Stimulated activated CD8-positive, alpha-beta memory T cell treated with anti-CD3 and anti-CD28 coated beads, Interleukin-12 subunit alpha, Interleukin-12 subunit beta, amount 100 ng/mL, for 24 hours (primary cell): ENCODE data around the gene CD83.

ENCODE experiments used
- DNase-seq: peaks from one replicate; pipeline ENCODE4 v3.0.0-alpha.2; 2020; ENCODE audit errors: extremely low read depth

CD83 gene

DNA sequence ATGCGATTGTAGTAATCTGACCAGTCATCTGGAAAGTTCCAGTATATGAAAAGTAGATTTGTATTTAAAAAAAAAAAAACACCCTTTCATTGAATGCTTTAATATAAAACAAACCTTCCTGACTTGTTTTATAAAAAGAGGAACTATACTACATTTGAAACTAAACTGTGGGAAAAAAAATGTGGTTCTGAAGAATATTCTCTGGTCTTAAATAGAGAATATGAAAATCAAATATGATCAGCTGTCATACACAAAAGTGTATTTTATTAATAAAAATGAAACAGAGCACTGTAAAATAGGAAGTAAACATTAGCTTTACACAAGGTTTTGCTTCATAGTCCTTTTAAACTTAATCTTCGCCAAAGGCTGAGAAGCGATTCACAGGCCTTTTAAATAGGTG, 25.3 kb upstream of the CD83 start:
- no peak for DNase-seq

DNA sequence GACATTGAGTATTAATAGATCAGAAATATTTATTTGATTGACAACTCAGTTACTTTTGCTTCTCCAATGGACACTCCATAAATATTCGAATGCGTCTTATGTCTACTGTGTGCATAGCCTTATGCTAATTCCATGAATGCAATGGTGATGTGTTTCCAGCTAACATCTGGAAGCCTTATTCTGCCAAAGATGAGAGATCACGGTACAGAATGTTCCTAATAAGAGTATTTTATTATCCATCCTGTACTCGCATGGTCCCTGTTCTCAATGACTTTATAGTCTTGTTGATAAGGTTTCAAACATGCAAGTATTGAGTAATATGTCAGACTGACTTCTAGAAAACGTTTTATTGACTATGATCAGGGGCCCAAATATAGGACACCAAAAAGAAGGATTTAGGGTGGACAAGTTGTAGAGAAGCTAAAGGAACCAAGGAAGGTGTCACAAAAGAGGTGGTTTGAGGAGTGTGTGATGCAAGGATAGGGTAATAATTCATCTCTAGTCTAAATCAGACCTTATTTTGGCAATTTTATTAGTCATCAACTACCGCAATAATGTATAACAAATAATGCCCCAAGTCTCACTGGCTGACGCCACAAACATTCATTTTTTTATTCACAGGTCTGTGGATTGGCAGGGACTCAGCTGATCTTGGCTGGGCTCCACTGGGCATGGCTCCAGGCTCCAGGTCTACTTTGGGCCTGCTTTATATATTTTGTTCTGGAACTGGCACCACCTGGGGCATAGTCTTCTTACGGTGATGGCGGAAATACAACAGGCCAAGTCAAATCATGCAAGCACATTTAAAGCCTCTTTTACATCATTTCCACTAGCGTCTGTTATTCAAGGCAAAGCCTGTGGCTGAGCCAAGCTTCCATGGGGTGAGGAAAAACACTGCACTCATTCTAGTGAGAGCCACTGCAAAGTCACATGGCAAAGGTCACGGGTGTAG, 24.5 kb upstream of the CD83 start:
- no peak for DNase-seq

DNA sequence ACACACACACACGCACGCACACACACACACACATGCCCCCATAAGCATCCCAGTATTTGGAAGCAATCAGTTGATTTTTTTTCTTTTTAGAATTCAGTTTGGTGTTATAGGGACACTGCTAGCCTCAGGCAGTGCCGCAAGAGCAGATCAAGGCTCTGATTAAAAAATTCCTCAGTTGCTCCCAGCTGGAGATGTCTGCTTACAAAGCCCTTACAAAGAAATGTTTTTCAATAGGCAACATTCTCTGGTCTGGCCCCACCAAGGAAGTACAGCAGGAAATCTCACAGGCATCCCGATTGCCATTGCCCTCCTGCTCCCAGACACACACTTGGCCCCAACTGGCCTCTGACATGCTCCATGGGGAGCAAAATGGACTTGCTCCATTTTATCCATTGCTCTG, 22.9 kb upstream of the CD83 start:
- DNase-seq, result no peak

DNA sequence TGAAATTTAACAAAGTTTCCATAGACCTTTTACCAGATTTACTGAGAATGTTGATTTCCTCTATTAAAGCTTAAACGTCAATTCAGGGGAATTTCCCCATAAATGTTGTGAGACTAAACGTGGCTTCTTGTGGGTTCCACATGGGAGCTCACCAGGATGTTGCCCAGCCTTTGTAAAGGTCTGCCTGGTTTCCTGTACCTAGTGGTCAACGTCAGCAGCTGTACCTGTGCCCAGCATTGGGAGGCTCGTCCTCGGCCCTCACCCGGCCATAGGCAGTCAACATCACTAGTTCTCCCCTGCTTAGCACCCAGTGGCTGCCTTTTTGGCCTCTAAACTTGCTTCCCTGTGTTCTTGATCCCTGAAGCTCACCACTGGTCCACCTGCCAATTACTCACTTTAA, 22.1 kb upstream of the CD83 start:
- DNase-seq, result no peak

DNA sequence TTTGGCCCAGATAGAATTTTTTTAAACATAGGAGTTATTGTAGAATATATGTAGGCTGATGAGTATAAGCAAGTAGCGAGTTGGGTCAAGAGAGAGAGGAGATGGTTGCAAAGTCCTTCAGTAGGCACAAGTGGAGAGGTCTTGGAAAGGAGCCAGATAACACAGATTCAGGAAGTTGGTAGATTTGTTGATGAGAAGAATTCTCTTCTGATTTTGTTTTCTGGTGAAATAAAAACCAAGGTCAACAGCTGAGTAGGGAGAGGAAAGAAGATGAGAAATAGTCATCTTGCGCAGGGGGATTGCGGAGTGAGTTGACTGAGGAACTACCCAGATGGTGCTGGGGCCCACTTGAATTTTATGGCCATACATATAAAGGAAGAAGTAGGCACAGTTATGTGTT, 17.4 kb upstream of the CD83 start:
- DNase-seq, result no peak

DNA sequence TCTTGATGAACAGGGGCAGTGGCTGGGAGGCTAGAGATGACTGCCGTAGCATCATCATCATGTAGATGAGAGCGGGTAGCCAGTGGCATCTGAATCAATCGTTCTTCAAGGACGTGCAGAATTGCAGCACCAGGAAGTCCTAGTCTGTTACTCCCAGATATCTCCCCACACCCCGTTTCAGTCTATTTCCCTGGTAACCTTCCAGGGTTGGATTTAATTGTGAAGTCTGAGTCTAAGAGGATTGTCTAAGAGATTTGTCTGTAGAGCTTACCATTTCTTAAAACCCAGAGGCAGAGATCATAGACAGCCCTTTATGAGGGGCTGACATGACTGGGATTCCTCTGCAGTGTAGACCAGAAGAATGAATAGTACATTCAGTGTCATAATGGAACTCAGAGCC, 16.6 kb upstream of the CD83 start:
- DNase-seq, result no peak

DNA sequence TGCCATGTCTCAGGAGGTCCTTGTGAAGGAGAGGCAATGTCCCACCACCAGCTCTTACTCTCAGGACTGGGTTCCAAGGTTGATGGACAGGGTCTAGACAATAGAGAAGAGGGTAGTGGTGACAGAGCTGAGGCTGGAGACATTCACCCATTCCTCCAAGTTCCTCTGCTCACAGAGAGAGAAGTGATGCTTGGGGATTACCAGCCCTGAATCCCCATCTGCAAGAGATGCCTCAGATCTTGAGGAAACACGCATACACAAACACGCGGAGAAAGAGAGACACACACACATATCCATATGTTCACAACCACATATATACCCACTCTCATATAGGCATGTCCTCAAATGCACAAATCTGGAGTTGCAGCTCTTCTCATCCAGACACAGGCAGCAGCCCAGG, 15.2 kb upstream of the CD83 start:
- no peak for DNase-seq

DNA sequence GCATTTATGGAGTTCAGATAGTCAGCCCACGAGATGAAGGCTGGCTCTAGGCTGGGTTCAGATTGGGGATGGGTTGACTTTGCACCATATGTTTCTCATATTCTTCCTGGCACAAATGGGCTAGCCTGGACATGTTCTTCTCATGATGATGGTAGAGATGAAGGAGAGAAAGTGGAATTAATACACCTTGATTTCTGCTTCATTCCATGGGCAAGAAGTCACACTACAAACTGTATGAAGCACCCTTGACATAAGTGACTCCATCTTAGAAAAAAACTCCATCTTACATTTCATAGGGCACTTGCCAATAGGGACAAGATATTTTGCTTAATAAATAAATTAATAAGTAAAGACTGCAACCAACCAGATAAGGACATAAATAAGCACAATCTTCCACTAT, 12.0 kb upstream of the CD83 start:
- no peak for DNase-seq

DNA sequence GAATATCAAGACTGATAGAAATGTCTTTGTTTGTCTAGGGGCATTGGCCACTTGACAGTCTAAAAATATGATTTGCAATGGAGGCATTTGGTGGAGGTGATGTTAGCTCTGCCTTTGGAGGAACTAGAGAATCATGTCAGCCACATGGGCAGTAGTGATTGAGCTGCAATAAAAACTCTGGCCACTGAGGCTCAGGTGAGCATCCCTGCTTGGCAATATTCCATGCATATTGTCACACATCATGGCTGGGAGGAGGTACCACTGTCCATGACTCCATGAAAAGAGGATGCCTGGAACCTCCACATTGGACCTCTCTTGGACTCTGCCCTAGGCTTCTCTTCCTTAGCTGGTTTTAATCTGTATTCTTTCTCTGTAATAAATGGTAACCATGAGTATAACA, 10.6 kb upstream of the CD83 start:
- DNase-seq, result no peak

DNA sequence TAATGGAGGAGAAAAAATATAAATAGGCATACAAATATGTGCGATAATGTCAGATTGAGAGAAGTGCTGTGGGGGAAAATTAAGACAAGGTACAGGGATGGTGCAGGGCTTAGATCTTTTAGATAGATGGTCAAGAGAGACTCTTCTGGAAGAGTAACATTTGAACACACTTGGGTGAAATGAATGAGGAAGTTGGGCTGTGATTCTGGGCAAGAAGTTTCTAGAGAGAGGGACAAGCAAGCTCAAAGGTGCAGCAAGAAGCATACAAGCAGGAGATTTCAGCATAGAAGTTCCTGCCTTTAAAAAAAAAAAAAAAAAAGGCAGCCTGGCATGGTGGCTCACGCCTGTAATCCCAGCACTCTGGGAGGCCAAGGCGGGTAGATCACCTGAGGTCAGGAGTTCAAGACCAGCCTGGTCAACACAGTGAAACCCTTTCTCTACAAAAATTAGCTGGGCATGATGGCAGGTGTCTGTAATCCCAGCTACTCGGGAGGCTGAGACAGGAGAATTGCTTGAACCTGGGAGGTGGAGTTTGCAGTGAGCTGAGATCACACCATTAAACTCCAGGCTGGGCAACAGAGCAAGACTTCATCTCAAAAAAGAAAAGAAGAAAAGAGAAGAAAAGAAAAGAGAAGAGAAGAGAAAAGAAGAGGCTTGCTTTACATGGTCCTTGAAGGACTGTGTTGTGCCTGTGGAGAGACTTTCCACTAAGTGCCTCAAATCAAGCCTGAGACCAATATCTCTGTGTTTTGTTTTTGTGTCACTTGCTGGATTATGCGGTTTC, 9.7 kb upstream of the CD83 start:
- no peak for DNase-seq

DNA sequence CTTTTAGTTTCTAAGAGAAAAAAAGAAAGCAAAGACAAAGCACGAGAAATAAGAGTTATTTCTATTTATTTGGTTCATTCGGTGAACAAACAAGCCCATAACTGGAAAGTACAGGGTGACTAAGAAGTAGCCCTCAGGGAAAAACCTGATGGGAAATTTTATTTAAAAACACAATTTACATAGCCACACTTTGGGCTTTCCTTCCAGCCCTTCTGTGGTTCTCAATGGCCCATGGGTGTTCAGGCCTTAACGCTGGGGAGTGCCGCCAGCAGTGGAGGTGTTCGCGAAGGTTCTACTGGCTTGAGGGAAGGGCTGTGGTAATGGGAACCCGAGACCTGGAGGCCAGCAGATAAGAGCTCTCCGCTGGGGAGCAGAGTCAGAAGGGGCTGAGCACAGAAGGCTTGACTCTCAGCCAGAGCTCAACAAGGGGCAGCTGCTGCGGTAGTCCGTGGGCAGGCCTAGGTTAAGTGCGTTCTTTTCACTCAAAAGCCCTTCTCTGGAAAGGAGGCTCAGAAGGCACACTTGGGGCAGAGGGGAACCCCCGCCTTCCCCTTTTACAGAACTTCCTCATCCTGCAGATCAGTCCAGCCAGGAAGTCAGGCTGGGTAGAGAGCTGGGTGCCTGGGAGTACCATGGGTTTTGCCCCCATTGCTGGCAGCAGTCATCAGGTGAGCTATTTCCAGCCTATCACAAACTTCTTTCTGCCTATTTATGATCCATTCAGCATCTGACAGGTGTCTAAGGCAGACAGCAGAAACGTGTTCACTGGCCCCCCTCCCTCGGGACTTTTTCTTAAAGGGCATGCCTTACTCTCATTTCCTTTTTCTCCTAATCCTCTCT, 8.8 kb upstream of the CD83 start:
- DNase-seq, result no peak

DNA sequence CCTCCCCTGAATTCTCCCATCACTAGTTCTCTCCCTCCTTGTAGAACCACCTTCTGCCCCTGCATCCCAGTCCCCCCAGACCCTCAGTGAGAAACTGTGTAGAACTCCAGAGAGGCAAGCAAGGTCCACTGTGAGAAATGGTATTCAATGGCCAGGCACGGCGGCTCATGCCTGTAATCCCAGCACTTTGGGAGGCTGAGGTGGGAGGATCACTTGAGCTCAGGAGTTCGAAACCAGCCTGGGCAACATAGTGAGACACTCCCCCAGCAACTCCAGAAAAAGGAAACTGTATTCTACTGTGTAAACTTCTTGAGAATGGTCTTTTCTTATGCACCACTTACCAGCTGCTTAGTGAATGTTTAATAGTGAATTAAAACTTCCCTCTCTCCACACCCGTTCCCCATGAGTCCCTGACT, 8.2 kb upstream of the CD83 start:
- no peak for DNase-seq

DNA sequence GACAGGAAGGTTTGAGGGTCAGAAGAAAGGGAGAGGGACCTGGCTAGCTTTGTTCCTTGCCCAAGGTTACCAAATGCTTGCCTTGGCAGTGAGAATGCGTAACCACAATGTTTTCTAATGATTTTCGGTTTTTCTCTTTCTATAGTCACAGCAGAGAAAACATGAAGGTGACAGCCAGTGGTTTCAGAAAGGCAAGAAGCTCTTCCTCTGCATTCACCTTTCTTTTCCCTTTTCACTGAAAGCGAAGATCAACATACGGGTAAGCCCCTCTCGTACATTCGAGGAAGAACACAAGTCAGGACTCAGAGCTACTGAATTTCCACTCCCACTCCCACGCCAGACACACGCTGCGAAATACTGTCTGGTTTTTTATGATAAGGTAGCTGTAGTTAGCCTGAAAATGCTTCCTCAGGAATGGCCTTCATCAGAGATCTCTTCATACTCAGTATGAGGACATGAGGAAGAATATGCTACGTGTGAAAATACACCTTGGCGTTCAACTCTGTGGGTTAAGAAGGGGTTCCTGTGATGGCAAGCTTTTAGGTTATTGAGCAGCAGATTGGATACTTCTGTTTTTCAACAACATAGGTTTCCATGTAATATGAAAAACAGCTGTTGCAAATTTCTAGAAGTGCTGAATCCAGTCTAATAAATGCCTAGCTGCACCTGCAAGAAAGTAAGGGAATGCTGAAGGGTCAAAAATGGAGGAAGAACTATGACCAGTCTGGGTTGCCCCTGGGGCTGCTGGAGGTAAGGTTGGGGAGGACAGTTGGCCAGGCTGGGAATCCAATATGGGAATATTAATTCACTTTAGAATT, 7.4 kb upstream of the CD83 start:
- DNase-seq, result no peak

DNA sequence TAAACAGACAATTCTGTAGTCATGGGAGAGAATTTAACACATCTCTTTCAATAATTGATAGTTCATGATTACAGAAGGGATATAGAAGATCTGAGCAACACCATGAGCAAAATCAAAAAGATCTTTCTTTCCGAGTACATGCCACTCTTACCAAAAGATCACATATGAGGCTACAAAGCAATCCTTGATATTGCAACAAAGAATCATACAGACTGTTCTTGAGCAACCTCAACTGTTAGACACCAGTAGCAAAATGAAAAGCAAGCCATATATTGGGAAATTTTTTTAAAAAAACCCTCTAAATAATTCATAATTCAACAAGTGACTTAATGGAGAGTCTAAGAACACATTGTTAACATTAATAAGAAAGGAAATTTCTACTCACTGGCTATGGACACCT, 3.6 kb upstream of the CD83 start:
- DNase-seq, result no peak

DNA sequence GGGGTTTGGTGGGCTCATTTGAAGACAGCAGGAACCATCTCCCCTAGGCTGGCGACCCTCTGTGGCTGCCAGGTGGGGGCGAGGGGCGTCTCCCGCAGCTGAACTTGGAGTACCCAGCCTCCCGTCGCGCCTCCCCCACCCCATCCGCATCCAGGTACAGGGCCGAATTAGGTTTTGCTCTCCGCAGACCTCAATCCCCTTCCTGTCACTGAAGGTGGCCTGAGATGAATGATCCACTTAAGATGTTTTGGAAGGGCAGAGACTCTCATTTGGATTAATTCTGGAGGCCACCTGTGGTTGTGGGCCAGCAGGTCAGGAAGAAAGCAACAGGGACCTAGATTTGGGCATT, 493 bp downstream of the CD83 start:
- DNase-seq, result no peak

DNA sequence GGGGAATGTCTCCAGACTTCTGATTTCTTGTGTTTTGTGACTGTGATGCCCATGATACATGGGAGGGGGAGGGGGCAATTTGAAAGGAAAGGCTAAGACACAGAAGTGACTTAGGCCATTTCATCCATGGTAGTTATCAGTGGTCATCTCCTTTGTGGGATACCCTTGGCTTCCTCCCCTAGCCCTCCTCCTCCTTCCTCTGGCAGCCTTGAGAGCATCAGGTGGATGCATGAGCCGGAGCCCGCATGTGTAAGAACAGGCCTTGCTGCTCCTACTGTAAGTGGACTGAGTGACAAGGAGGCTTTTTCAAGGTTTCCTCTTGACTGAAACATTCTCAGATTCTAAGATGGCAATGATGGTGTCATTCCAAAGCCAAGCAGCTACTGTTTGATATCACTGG, 874 bp downstream of the CD83 start:
- DNase-seq, result no peak

DNA sequence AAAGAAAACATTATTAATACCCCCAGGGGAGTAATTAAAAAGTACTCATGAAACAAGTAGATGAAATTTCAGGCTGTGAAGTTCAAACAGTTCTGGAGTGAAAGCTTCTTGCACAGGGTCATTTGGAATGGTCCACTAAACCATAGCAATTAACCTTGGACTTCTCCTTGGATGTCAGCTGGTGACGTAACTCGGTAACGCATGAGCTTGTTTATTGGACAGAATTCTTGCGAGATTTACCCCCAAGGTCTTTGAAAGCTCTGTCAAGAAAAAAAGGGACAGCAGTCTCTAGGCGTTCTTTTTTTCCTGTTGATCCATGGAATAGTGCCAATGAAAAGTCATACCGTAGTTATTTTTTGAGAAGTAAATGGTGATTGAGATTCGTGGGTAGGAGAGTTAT, 2.2 kb downstream of the CD83 start:
- DNase-seq, result no peak

DNA sequence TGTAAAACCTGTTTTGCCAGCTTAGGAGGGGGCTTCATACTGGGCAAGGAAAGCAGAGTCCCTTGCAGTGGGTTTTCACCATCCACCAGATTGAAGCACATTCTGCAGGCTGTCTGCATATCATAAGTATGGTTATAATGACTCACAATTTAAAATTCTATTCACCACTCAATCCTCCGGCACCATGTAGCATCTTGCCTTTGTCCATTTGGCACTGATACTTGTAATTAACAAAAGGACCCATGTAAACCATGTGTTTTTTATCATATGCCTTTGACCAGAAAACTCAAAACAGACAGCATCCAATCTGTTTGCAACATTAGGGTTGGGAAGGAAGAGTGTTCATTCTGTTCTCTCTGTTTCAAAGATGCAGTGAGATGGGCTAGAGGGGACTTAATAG, 3.0 kb downstream of the CD83 start:
- no peak for DNase-seq

DNA sequence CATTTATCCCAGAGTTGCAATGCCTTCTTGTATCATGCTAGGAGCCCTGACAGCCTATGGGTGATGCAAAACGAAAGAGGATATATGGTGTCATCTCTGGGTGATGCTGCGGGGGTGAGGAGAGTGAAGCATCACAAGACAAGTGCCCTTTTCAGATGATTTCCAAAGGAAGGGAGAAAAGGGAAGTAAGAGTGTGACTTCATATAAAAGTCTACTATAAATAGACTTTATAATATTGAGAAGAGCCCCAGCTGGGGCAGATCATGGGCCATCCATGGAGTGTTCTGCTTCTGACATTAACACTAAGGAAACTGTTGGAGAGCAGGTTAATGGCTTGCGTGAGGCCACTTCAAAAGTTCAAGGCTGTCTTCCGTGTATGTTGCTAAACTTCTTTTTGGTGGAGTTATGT, 4.4 kb downstream of the CD83 start:
- no peak for DNase-seq

DNA sequence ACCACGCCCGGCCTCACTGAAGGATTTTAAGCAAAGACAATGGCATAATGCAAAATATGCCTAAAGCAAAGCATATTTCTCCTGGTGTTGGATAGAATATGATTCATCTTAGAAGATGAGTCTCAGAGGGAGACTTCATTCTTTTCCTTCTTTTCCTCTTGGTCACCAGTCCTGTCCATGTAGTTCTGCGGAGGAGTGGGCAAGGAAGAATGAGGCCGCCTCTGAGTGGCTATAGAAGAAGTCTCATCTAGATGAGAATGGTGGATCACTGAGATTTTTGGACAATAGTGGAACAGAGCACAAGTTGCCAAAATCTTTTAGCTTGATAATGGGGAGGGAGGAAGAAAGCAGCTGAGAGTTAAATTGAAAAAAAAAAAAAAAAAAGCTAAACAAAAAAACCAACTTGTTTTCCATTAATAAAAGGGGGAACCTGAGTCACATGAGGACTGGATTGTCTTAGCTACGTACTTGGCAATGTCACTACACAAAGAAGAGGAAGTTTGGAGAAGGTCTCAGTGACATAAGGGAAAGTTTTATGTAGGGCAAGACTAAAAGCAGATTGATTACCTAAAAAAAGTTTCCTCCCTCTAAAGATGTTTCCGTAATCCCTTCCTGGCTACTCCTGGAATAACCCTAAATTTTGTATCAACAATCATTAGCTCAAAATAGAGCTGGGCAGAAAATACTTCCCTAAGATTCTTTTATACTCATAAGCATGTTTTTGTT, 6.0 kb downstream of the CD83 start:
- DNase-seq, result no peak

DNA sequence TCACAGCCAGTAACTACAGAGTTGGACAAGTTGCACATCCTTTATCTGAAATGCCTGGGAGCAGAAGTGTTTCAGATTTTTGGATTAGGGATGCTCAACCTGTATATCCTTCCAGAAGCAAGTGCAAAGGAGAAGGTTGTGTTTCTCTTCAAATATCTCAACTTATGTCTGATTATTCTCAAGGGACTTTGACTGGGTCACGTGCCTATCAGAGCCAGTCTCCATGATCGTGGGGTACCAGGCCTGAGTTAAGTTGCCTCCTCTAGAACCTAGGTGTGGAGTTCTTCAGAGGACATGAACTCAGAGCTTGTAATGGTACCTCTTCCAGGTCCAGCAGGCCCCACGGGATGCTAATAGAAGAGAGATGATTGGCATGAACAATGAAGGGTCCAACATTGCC, 7.8 kb downstream of the CD83 start:
- DNase-seq, result no peak
